HG03558 (cell line): ENCODE results near the gene UBE2C.
"Not testable (repeated sequence)": the region's sequence is repeated elsewhere in the genome, so short reads cannot be mapped to it uniquely, and the experiment has no call there.

Experiments
- ATAC-seq: cut with Tn5 transposase; IDR thresholded peaks from one replicate; pipeline ENCODE4 v1.9.1; 2021; ENCODE audit warnings: moderate number of reproducible peaks; ENCODE audit not compliant: unreplicated experiment; ENCODE audit errors: extremely low read depth

UBE2C gene

GRCh38 chr20:45829673-45830106 is 17.2 kb downstream of the UBE2C start:
- not testable (repeated sequence) for ATAC-seq

GRCh38 chr20:45832619-45833018 is 20.2 kb downstream of the UBE2C start:
- ATAC-seq = no peak

GRCh38 chr20:45833030-45833882 is 20.8 kb downstream of the UBE2C start, which contains the start of gene SNX21:
Gene SNX21 (plus strand): TSS chr20:45833799. CDS start chr20:45833920, 121 bp downstream.
- ATAC-seq = no peak

GRCh38 chr20:45833883-45834796 is 21.7 kb downstream of the UBE2C start:
- ATAC-seq = no peak

GRCh38 chr20:45834797-45835161 is 22.3 kb downstream of the UBE2C start:
- no peak for ATAC-seq

GRCh38 chr20:45835329-45835765 is 22.9 kb downstream of the UBE2C start:
- ATAC-seq = no peak

GRCh38 chr20:45835825-45836224 is 23.4 kb downstream of the UBE2C start:
- ATAC-seq = no peak

GRCh38 chr20:45836841-45837240 is 24.4 kb downstream of the UBE2C start:
- ATAC-seq = no peak

- no peak for ATAC-seq
These were observed 28.3 kb downstream of the UBE2C start for GRCh38 chr20:45840700-45841198.

- ATAC-seq = no peak
These were observed 29.1 kb downstream of the UBE2C start for GRCh38 chr20:45841407-45842129.

GRCh38 chr20:45842169-45842812 is 29.8 kb downstream of the UBE2C start:
- no peak for ATAC-seq

- ATAC-seq = no peak
These were observed 31.1 kb downstream of the UBE2C start for GRCh38 chr20:45843506-45843905.

GRCh38 chr20:45845452-45845851 is 33.0 kb downstream of the UBE2C start:
- ATAC-seq = no peak

- no peak for ATAC-seq
These were observed 36.0 kb downstream of the UBE2C start for GRCh38 chr20:45848421-45848820.

GRCh38 chr20:45848969-45849582 is 36.6 kb downstream of the UBE2C start:
- no peak for ATAC-seq

GRCh38 chr20:45850238-45850637 is 37.8 kb downstream of the UBE2C start:
- ATAC-seq = no peak

- no peak for ATAC-seq
These were observed 38.5 kb downstream of the UBE2C start for GRCh38 chr20:45850926-45851325.

GRCh38 chr20:45851501-45851900 is 39.1 kb downstream of the UBE2C start:
- no peak for ATAC-seq

GRCh38 chr20:45852326-45852725 is 39.9 kb downstream of the UBE2C start:
- no peak for ATAC-seq
